Heart right ventricle (tissue), 16 donors: Measurements from ENCODE around the gene IL10RB. TPM values are rescaled to one million over a fixed set of nuclear protein-coding genes. Genes with fewer than 3 reads are reported as not detected.
A peak's percentile ranks its signal among the peaks of the same experiment; 100 is the strongest.
"Not testable (repeated sequence)": the region's sequence is repeated elsewhere in the genome, so short reads cannot be mapped to it uniquely, and the experiment has no call there.

Experiments
- ATAC-seq, 8 donors: fragments of 200-7000 bp; cut with Tn5 transposase; one replicate each; pipeline ENCODE4 v1.9.1; 2020; ENCODE audit warnings: mild to moderate bottlenecking in 8 of 8, moderate library complexity in 8 of 8, moderate number of reproducible peaks in 1 of 8
- DNase-seq, 2 donors: peaks; one replicate each; pipeline ENCODE4 v3.0.0-alpha.2; 2020
- H3K27ac ChIP-seq, 10 donors: fragments of 200-600 bp; sonication (generic) in 2 of 10; one replicate each; pipeline versions ENCODE4 v1.5.0 to v1.8.0; 2020 to 2022; ENCODE audit warnings: mild to moderate bottlenecking in 3 of 10
- H3K27me3 ChIP-seq, 7 donors: fragments of 200-600 bp; one replicate each; pipeline ENCODE4 v1.8.0; 2021 to 2022; ENCODE audit warnings: mild to moderate bottlenecking in 2 of 7
- H3K36me3 ChIP-seq, 9 donors: fragments of 200-600 bp; sonication (generic) in 1 of 9; one replicate each; pipeline versions ENCODE4 v1.5.0 to v1.8.0; 2020 to 2022; ENCODE audit warnings: mild to moderate bottlenecking in 2 of 9
- H3K4me1 ChIP-seq, 9 donors: fragments of 200-600 bp; sonication (generic) in 1 of 9; one replicate each; pipeline versions ENCODE4 v1.5.0 to v1.8.0; 2020 to 2022; ENCODE audit warnings: mild to moderate bottlenecking in 4 of 9
- H3K4me3 ChIP-seq, 10 donors: fragments of 200-600 bp; sonication (generic) in 2 of 10; one replicate each; pipeline versions ENCODE4 v1.5.0 to v1.8.0; 2020 to 2022; ENCODE audit warnings: mild to moderate bottlenecking in 7 of 10, moderate library complexity in 2 of 10
- H3K9me3 ChIP-seq, 11 donors: fragments of 200-600 bp in 10 of 11; sonication (generic) in 2 of 11; one replicate each; pipeline versions ENCODE4 v1.5.0 to v1.8.0; 2013 to 2022; ENCODE audit warnings: mild to moderate bottlenecking in 2 of 11, control low read depth in 1 of 11, moderate library complexity in 1 of 11
- CTCF ChIP-seq, 9 donors: fragments of 200-600 bp; sonication (generic) in 2 of 9; IDR thresholded peaks; one replicate each; pipeline versions ENCODE4 v1.5.0 to v1.8.0; 2021 to 2022; ENCODE audit warnings: antibody characterized with exemption in 9 of 9, mild to moderate bottlenecking in 5 of 9, moderate library complexity in 1 of 9
- WGBS, 2 donors: extraction: QIAGEN DNeasy Blood & Tissue Kit; methylation state at CpG; one replicate each; pipeline ENCODE4 v1.1.7; 2013; ENCODE audit warnings: inconsistent platforms in 1 of 2; 5-methylcytosine and 5-hydroxymethylcytosine counted together
- intact Hi-C, 10 donors: fragments of 100-400 bp; cut with DNase I; formaldehyde crosslinking; loops; one replicate each; pipeline versions ENCODE4 v1.11.1 to v1.14.2; 2022
- long read RNA-seq, 3 donors: library from polyadenylated mRNA; unstranded; transcript quantifications; one replicate each; pipeline ENCODE4 v2.0.0, GENCODE V29; 2020 to 2021
- polyA plus RNA-seq, 2 donors: library from polyadenylated mRNA; stranded (reverse); fragments of 200-250 nt; gene quantifications; one replicate each; pipeline ENCODE4 v1.2.3, GENCODE V29; 2013
- total RNA-seq, 10 donors: library from RNA; stranded (reverse); fragmentation: NEBNext Ultra II Directional in 3 of 10; extraction: Animal tissue kit (Norgen Biotek cat#: 25700) in 3 of 10; gene quantifications; one replicate each; pipeline versions ENCODE4 v1.2.1 to v1.2.4, GENCODE V29; 2021 to 2023
- donor health status: Arrhythmogenic right ventricular cardiomyopathy.
- donor health status: ischemic (EF 13 %, LVEDD 7.1; RV severe dilation, severe dysfunction).
- donor health status: healthy with polysubstance abuse.
- donor health status: DM: no; HTN: yes; CAD: no.
- donor health status: DM: no; HTN: no; CAD: no.
- donor health status: ischemic (EF 25% LVEDD 6.9; RV normal size, moderate dysfunction).
- donor health status: ischemic (EF 25% LVEDD 5.7; RV mildly dilated, moderate dysfunction).
- donor health status: healthy.
- donor health status: DM: yes; HTN: yes; CAD: no.
- donor health status: Ischemic cardiomyopathy.
- donor health status: ischemic (EF 35%, LVEDD 5.7; RV mildly dilated, moderate dysfunction).
- donor health status: nonischemic (EF 11% LVEDD 7.7; RV severe dilation, severe dysfunction).
- donor health status: DM: yes; HTN: yes; CAD: no.
- donor health status: PGD.
- donor health status: ischemic (EF 29% LVEDD 5.4; RV normal size, mild dysfunction).
- donor health status: nonischemic (EF 23%, LVEDD 6.1; RV moderate dilation, normal function).

Gene IL10RB
- total RNA-seq (10 to 100 TPM in 1 of 10 donors, 1 to 10 TPM in 9; 4.1 to 16.8 (median 6.9) TPM), polyA plus RNA-seq (10 to 100 TPM; 11.9 to 12.1 TPM)
- long read RNA-seq, donor 1, transcript IL10RB-201 (7 exons, 1,963 nt), result major isoform, 7 of 19 reads
- long read RNA-seq, donor 1, partial matches to known transcripts, result 0 of 19 reads
- long read RNA-seq, donor 1, other reads (novel, unspliced or antisense), result 11 of 19 reads
- long read RNA-seq, donor 2, transcript IL10RB-201 (7 exons, 1,963 nt), result major isoform, 9 of 21 reads
- long read RNA-seq, donor 2, partial matches to known transcripts, result 1 of 21 reads
- long read RNA-seq, donor 2, other reads (novel, unspliced or antisense), result 11 of 21 reads
- long read RNA-seq, donor 3, transcript IL10RB-201 (7 exons, 1,963 nt), result major isoform, 22 of 24 reads
- long read RNA-seq, donor 3, partial matches to known transcripts, result 0 of 24 reads
- long read RNA-seq, donor 3, other reads (novel, unspliced or antisense), result 2 of 24 reads

- H3K4me3 ChIP-seq, result peak within 1 kb of the TSS; percentile 54 to 96 (median 83)
- H3K36me3 ChIP-seq, result peaks cover 0 to 68% (median 10%) of the 10 kb centered on the region in 9 donors
- peak; percentile 93 to 97 (median 94) for ATAC-seq
- no peaks in the 10 kb centered on the region for H3K27me3 ChIP-seq
- peak in 1 of 9 donors; percentile 11 for TF ChIP-seq CTCF (IDR thresholded peaks at IDR 0.05)
- intact Hi-C loops, result loop anchor here in 2 of 10 donors (1.0 to 10.0 kb wide), 3 partner anchors 23 to 59 kb away; partner anchors contain the start of genes IFNAR1 (in 1 of the 2) and IFNAR2 (in 1 of the 2)
- 0 to 2% methylated on average over 55 to 60 of the region's 60 CpGs for WGBS, 2 donors
- peak within 1 kb of the TSS; percentile 18 to 98 (median 86) for H3K27ac ChIP-seq
- H3K9me3 ChIP-seq, result no peaks in the 10 kb centered on the region
- H3K4me1 ChIP-seq, result peaks cover 0 to 66% (median 18%) of the 10 kb centered on the region in 9 donors
- peak; percentile 71 to 81 for DNase-seq
These were observed at the start of gene IL10RB for GRCh38 chr21:33266050-33266788. IL10RB (plus strand) TSS chr21:33266367; CDS start chr21:33266466, 99 bp downstream.

GRCh38 chr21:33217138-33217520 lies 49.0 kb upstream of the IL10RB start:
- no peak overlapping the region for H3K4me3 ChIP-seq
- no peak for TF ChIP-seq CTCF (IDR thresholded peaks at IDR 0.05)
- no peaks in the 10 kb centered on the region for H3K27me3 ChIP-seq
- peaks cover 0 to 49% (median 5%) of the 10 kb centered on the region in 9 donors for H3K4me1 ChIP-seq
- no peak for ATAC-seq
- no peaks in the 10 kb centered on the region for H3K36me3 ChIP-seq
- WGBS, 2 donors, result 85 to 88% methylated on average over 2 of the region's 2 CpGs
- peak overlapping the region in 2 of 10 donors; percentile 52 to 91 for H3K27ac ChIP-seq
- intact Hi-C loops, result no loop called here
- H3K9me3 ChIP-seq, result peaks cover 0 to 13% (median 0%) of the 10 kb centered on the region in 11 donors
- no peak for DNase-seq

GRCh38 chr21:33219300-33219699 lies 46.9 kb upstream of the IL10RB start:
- no peak for ATAC-seq
- no peak overlapping the region for H3K27ac ChIP-seq
- H3K36me3 ChIP-seq, result no peaks in the 10 kb centered on the region
- 89 to 98% methylated on average over 3 of the region's 3 CpGs for WGBS, 2 donors
- peaks cover 0 to 18% (median 0%) of the 10 kb centered on the region in 11 donors for H3K9me3 ChIP-seq
- no peaks in the 10 kb centered on the region for H3K27me3 ChIP-seq
- H3K4me1 ChIP-seq, result peaks cover 0 to 33% (median 0%) of the 10 kb centered on the region in 9 donors
- H3K4me3 ChIP-seq, result no peak overlapping the region
- no peak for DNase-seq
- no peak for TF ChIP-seq CTCF (IDR thresholded peaks at IDR 0.05)
- intact Hi-C loops, result no loop called here

- Histone ChIP-seq H3K36me3 (no peaks in the 10 kb centered on the region), H3K4me3 (no peak overlapping the region), H3K27me3 (no peaks in the 10 kb centered on the region), H3K27ac (no peak overlapping the region), H3K4me1 (peaks cover 0 to 26% (median 0%) of the 10 kb centered on the region in 9 donors), H3K9me3 (peaks cover 0 to 18% (median 0%) of the 10 kb centered on the region in 11 donors)
- no peak for ATAC-seq
- no peak for TF ChIP-seq CTCF (IDR thresholded peaks at IDR 0.05)
- no peak for DNase-seq
- intact Hi-C loops, result no loop called here
- WGBS, 2 donors, result 91 to 93% methylated on average over 3 of the region's 3 CpGs
These were observed 46.2 kb upstream of the IL10RB start for GRCh38 chr21:33219954-33220353.

- ATAC-seq, intact Hi-C loops, H3K4me3 ChIP-seq, H3K27ac ChIP-seq, DNase-seq, H3K36me3 ChIP-seq, H3K27me3 ChIP-seq: not testable (repeated sequence)
- peaks cover 0 to 19% (median 8%) of the 10 kb centered on the region in 9 donors for H3K4me1 ChIP-seq
- H3K9me3 ChIP-seq, result peaks cover 0 to 18% (median 0%) of the 10 kb centered on the region in 11 donors
- 97% methylated on average over 3 of the region's 3 CpGs for WGBS, 2 donors
These were observed 40.8 kb upstream of the IL10RB start for GRCh38 chr21:33225376-33225775.
